ENCODE data around the gene CDK14. TPM values are rescaled to one million over a fixed set of nuclear protein-coding genes. Genes with fewer than 3 reads are reported as not detected.

The CDK14 gene
- total RNA-seq, 2 donors from 2014 or later = 8.7 to 13.4 TPM

DNA sequence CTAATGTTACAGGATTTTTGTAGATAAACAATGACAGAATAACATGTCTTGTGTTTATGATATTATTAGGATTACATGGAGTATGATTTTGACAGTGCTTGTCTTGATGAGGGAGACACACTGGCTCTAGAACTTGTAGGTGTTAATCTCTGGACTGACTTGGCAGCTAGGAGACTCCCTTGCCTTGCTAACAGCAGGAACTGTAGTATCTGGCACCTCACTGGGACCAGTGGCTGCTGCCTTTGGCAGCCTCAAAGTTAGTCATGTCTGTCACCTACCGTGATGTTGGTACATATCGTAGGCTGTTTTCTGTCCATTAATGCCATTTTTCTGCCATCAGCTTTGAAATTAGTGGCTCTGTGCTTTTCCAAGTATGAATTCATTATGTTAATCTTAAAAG, 261.5 kb downstream of the CDK14 start:
- 51 to 58% methylated on average over 2 of the region's 2 CpGs for WGBS, 2 experiments (ENCODE audit: insufficient coverage in 1 of 2, insufficient read length in 1 of 2)
- Mint-ChIP-seq H3K36me3 (ENCODE audit: low read depth) (no peaks in the 10 kb centered on the region), H3K4me1 (no peaks in the 10 kb centered on the region)

DNA sequence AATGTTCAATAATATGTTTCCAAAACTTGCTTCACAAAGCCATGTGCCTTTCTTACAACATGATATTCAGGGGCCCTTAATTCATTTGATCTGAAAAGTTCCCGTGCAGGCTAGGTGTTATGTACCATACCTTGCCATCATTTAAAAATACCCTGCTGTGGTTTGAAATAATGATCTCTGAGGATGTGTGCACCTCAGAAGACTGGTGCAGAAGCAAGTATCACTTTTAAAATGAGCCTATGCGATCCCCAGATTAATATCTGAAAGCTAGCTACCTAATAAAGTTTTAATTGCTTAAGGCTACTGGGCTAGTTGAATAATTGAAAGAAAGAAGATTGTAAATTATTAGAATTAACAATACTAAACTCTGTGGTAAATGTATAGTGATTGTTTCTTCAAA, 262.4 kb downstream of the CDK14 start:
- H3K36me3 Mint-ChIP-seq (ENCODE audit: low read depth) = no peaks in the 10 kb centered on the region
- no peak for TF ChIP-seq CTCF (conservative IDR thresholded peaks at IDR 0.05)
- Histone ChIP-seq H3K9me3 (ENCODE audit: control insufficient read depth, low read length) (no peaks in the 10 kb centered on the region), H3K27me3 (ENCODE audit: control insufficient read depth, insufficient read depth, low read length, poor library complexity, severe bottlenecking) (no peaks in the 10 kb centered on the region), H3K27ac (ENCODE audit: low read depth, low read length) (no peak overlapping the region), H3K4me3 (ENCODE audit: low read length) (no peak overlapping the region), H3K9ac (ENCODE audit: extremely low read depth, low read length, poor library complexity, severe bottlenecking) (no peak overlapping the region), H3K4me1 (ENCODE audit: control insufficient read depth, insufficient read depth, low read length) (no peaks in the 10 kb centered on the region), H3K36me3 (ENCODE audit: control insufficient read depth, insufficient read depth, low read length) (no peaks in the 10 kb centered on the region)
- no peak overlapping the region for H3K27ac Mint-ChIP-seq
- 80 to 83% methylated on average over 1 to 2 of the region's 2 CpGs for WGBS, 2 experiments (ENCODE audit: insufficient coverage in 1 of 2, insufficient read length in 1 of 2)
- no peak overlapping the region for H3K4me3 Mint-ChIP-seq
- DNase-seq = no peak
- no peaks in the 10 kb centered on the region for H3K27me3 Mint-ChIP-seq (ENCODE audit: insufficient read depth)
- no peaks in the 10 kb centered on the region for H3K9me3 Mint-ChIP-seq
- H3K4me1 Mint-ChIP-seq = no peaks in the 10 kb centered on the region

More for the DNA sequence above, 261.5 kb downstream of the CDK14 start:
- no peak for TF ChIP-seq CTCF (conservative IDR thresholded peaks at IDR 0.05)
- H3K36me3 ChIP-seq (ENCODE audit: control insufficient read depth, insufficient read depth, low read length) = no peaks in the 10 kb centered on the region
- H3K27me3 Mint-ChIP-seq (ENCODE audit: insufficient read depth) = no peaks in the 10 kb centered on the region
- H3K9me3 ChIP-seq (ENCODE audit: control insufficient read depth, low read length) = no peaks in the 10 kb centered on the region
- H3K27me3 ChIP-seq (ENCODE audit: control insufficient read depth, insufficient read depth, low read length, poor library complexity, severe bottlenecking) = no peaks in the 10 kb centered on the region
- H3K4me1 ChIP-seq (ENCODE audit: control insufficient read depth, insufficient read depth, low read length) = no peaks in the 10 kb centered on the region
- no peak overlapping the region for H3K27ac ChIP-seq (ENCODE audit: low read depth, low read length)
- H3K4me3 ChIP-seq (ENCODE audit: low read length) = no peak overlapping the region
- H3K9me3 Mint-ChIP-seq = no peaks in the 10 kb centered on the region
- no peak overlapping the region for H3K4me3 Mint-ChIP-seq
- DNase-seq = peak; percentile 65
- no peak overlapping the region for H3K9ac ChIP-seq (ENCODE audit: extremely low read depth, low read length, poor library complexity, severe bottlenecking)
- no peak overlapping the region for H3K27ac Mint-ChIP-seq

GRCh38 chr7:90859521-90859920, 263.4 kb downstream of the CDK14 start:
- Histone ChIP-seq H3K9ac (ENCODE audit: extremely low read depth, low read length, poor library complexity, severe bottlenecking) (no peak overlapping the region), H3K4me1 (ENCODE audit: control insufficient read depth, insufficient read depth, low read length) (no peaks in the 10 kb centered on the region), H3K36me3 (ENCODE audit: control insufficient read depth, insufficient read depth, low read length) (no peaks in the 10 kb centered on the region), H3K27ac (ENCODE audit: low read depth, low read length) (no peak overlapping the region), H3K27me3 (ENCODE audit: control insufficient read depth, insufficient read depth, low read length, poor library complexity, severe bottlenecking) (no peaks in the 10 kb centered on the region), H3K4me3 (ENCODE audit: low read length) (no peak overlapping the region), H3K9me3 (ENCODE audit: control insufficient read depth, low read length) (no peaks in the 10 kb centered on the region)
- no peak for DNase-seq
- Mint-ChIP-seq H3K27ac (no peak overlapping the region), H3K27me3 (ENCODE audit: insufficient read depth) (no peaks in the 10 kb centered on the region), H3K4me3 (no peak overlapping the region), H3K36me3 (ENCODE audit: low read depth) (no peaks in the 10 kb centered on the region), H3K4me1 (no peaks in the 10 kb centered on the region), H3K9me3 (no peaks in the 10 kb centered on the region)
- no peak for TF ChIP-seq CTCF (conservative IDR thresholded peaks at IDR 0.05)
